ENCODE results near the gene TTLL1.

DNA sequence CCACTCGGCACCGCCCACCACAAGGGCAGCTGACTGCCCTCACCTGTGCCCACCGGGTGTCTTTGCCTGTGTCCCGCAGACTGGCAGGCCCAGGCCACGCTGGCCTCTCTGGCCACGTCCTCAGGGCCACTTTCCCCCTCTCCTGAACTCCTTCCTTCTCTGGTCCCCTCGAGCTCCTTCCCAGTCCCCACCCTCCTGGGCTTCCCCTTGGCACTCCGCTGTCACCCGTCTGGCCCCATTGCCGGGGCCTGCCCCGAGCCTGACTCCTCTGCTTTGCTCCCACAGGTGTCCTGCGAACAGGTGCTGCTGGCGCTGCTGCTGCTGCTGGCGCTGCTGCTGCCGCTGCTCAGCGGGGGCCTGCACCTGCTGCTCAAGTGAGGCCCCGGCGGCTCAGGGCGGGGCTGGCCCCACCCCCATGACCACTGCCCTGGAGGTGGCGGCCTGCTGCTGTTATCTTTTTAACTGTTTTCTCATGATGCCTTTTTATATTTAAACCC, 39.8 kb upstream of the TTLL1 start:
- TF ChIP-seq, protein P1, sequence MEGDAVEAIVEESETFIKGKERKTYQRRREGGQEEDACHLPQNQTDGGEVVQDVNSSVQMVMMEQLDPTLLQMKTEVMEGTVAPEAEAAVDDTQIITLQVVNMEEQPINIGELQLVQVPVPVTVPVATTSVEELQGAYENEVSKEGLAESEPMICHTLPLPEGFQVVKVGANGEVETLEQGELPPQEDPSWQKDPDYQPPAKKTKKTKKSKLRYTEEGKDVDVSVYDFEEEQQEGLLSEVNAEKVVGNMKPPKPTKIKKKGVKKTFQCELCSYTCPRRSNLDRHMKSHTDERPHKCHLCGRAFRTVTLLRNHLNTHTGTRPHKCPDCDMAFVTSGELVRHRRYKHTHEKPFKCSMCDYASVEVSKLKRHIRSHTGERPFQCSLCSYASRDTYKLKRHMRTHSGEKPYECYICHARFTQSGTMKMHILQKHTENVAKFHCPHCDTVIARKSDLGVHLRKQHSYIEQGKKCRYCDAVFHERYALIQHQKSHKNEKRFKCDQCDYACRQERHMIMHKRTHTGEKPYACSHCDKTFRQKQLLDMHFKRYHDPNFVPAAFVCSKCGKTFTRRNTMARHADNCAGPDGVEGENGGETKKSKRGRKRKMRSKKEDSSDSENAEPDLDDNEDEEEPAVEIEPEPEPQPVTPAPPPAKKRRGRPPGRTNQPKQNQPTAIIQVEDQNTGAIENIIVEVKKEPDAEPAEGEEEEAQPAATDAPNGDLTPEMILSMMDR (IDR thresholded peaks at IDR 0.05): no peak
- TF ChIP-seq, protein P2, sequence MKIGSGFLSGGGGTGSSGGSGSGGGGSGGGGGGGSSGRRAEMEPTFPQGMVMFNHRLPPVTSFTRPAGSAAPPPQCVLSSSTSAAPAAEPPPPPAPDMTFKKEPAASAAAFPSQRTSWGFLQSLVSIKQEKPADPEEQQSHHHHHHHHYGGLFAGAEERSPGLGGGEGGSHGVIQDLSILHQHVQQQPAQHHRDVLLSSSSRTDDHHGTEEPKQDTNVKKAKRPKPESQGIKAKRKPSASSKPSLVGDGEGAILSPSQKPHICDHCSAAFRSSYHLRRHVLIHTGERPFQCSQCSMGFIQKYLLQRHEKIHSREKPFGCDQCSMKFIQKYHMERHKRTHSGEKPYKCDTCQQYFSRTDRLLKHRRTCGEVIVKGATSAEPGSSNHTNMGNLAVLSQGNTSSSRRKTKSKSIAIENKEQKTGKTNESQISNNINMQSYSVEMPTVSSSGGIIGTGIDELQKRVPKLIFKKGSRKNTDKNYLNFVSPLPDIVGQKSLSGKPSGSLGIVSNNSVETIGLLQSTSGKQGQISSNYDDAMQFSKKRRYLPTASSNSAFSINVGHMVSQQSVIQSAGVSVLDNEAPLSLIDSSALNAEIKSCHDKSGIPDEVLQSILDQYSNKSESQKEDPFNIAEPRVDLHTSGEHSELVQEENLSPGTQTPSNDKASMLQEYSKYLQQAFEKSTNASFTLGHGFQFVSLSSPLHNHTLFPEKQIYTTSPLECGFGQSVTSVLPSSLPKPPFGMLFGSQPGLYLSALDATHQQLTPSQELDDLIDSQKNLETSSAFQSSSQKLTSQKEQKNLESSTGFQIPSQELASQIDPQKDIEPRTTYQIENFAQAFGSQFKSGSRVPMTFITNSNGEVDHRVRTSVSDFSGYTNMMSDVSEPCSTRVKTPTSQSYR (CRISPR knock-in tag; IDR thresholded peaks at IDR 0.05): no peak
- TF ChIP-seq SMAD3 (CRISPR knock-in tag; IDR thresholded peaks at IDR 0.05; ENCODE audit: borderline replicate concordance): no peak
